AG08395 (cell line): ENCODE results near the gene GPC6.

ENCODE experiments used
- DNase-seq: peaks from one replicate; pipeline ENCODE4 v3.0.0; 2012; ENCODE audit warnings: mixed read lengths, low spot score

Gene GPC6

GRCh38 chr13:93966267-93966936 lies 739.8 kb downstream of the GPC6 start:
- no peak for DNase-seq

- DNase-seq: no peak
These were observed 740.7 kb downstream of the GPC6 start for GRCh38 chr13:93967286-93967685.

GRCh38 chr13:93975242-93975641 lies 748.6 kb downstream of the GPC6 start:
- DNase-seq: no peak

- no peak for DNase-seq
These were observed 749.9 kb downstream of the GPC6 start for GRCh38 chr13:93976528-93976927.

GRCh38 chr13:93977986-93978385 lies 751.4 kb downstream of the GPC6 start:
- no peak for DNase-seq

GRCh38 chr13:93981426-93981977 lies 754.9 kb downstream of the GPC6 start:
- no peak for DNase-seq

- DNase-seq: no peak
These were observed 755.7 kb downstream of the GPC6 start for GRCh38 chr13:93982179-93982918.

GRCh38 chr13:93984052-93984451 lies 757.4 kb downstream of the GPC6 start:
- DNase-seq: no peak

- no peak for DNase-seq
These were observed 758.3 kb downstream of the GPC6 start for GRCh38 chr13:93984876-93985275.

GRCh38 chr13:93987458-93987857 lies 760.9 kb downstream of the GPC6 start:
- DNase-seq: no peak

GRCh38 chr13:93991569-93991968 lies 765.0 kb downstream of the GPC6 start:
- DNase-seq: no peak

GRCh38 chr13:93996481-93996880 lies 769.9 kb downstream of the GPC6 start:
- no peak for DNase-seq

GRCh38 chr13:94006296-94006695 lies 779.7 kb downstream of the GPC6 start:
- no peak for DNase-seq

GRCh38 chr13:94007072-94007471 lies 780.5 kb downstream of the GPC6 start:
- no peak for DNase-seq

- peak; percentile 35 for DNase-seq
These were observed 783.1 kb downstream of the GPC6 start for GRCh38 chr13:94009701-94010100.

GRCh38 chr13:94014461-94014860 lies 787.9 kb downstream of the GPC6 start:
- no peak for DNase-seq

GRCh38 chr13:94020426-94020825 lies 793.8 kb downstream of the GPC6 start:
- no peak for DNase-seq

- peak; percentile 15 for DNase-seq
These were observed 794.2 kb downstream of the GPC6 start for GRCh38 chr13:94020833-94021232.

- no peak for DNase-seq
These were observed 801.6 kb downstream of the GPC6 start for GRCh38 chr13:94028234-94028633.

GRCh38 chr13:94028650-94029049 lies 802.0 kb downstream of the GPC6 start:
- no peak for DNase-seq

GRCh38 chr13:94030415-94031119 lies 804.0 kb downstream of the GPC6 start:
- DNase-seq: no peak

- DNase-seq: no peak
These were observed 805.0 kb downstream of the GPC6 start for GRCh38 chr13:94031609-94032008.

- DNase-seq: no peak
These were observed 806.5 kb downstream of the GPC6 start for GRCh38 chr13:94033098-94033497.
